Stimulated activated CD4-positive, alpha-beta T cell treated with anti-CD3 and anti-CD28 coated beads, Interleukin-4, amount 100 ng/mL, for 24 hours (primary cell): ENCODE measurements around the gene HCRTR2.
"Not testable (repeated sequence)": the region's sequence is repeated elsewhere in the genome, so short reads cannot be mapped to it uniquely, and the experiment has no call there.

Experiments used
- DNase-seq: peaks from one replicate; pipeline ENCODE4 v3.0.0-alpha.2; 2020

Gene HCRTR2

GRCh38 chr6:55220961-55221360, 46.6 kb downstream of the HCRTR2 start:
- no peak for DNase-seq

GRCh38 chr6:55227862-55228261, 53.5 kb downstream of the HCRTR2 start:
- DNase-seq: no peak

GRCh38 chr6:55239099-55239498, 64.8 kb downstream of the HCRTR2 start:
- DNase-seq: no peak

- not testable (repeated sequence) for DNase-seq
Observed at GRCh38 chr6:55240975-55241605, 66.8 kb downstream of the HCRTR2 start.

GRCh38 chr6:55250400-55250799, 76.1 kb downstream of the HCRTR2 start:
- DNase-seq: no peak

- DNase-seq: no peak
Observed at GRCh38 chr6:55255113-55255512, 80.8 kb downstream of the HCRTR2 start.

GRCh38 chr6:55260181-55260580, 85.9 kb downstream of the HCRTR2 start:
- DNase-seq: no peak

- DNase-seq: no peak
Observed at GRCh38 chr6:55265409-55266114, 91.2 kb downstream of the HCRTR2 start.

GRCh38 chr6:55266896-55267295, 92.6 kb downstream of the HCRTR2 start:
- DNase-seq: no peak

- DNase-seq: no peak
Observed at GRCh38 chr6:55276745-55277530, 102.6 kb downstream of the HCRTR2 start.

- DNase-seq: no peak
Observed at GRCh38 chr6:55277646-55278045, 103.3 kb downstream of the HCRTR2 start.

GRCh38 chr6:55281215-55281614, 106.9 kb downstream of the HCRTR2 start:
- no peak for DNase-seq

GRCh38 chr6:55282115-55282514, 107.8 kb downstream of the HCRTR2 start:
- DNase-seq: no peak

- DNase-seq: no peak
Observed at GRCh38 chr6:55286824-55287223, 112.5 kb downstream of the HCRTR2 start.

GRCh38 chr6:55290736-55291135, 116.4 kb downstream of the HCRTR2 start:
- DNase-seq: no peak

GRCh38 chr6:55293116-55293515, 118.8 kb downstream of the HCRTR2 start:
- no peak for DNase-seq

GRCh38 chr6:55297214-55297613, 122.9 kb downstream of the HCRTR2 start:
- DNase-seq: not testable (repeated sequence)

GRCh38 chr6:55299286-55299985, 125.1 kb downstream of the HCRTR2 start:
- no peak for DNase-seq

GRCh38 chr6:55304747-55305146, 130.4 kb downstream of the HCRTR2 start:
- no peak for DNase-seq

- no peak for DNase-seq
Observed at GRCh38 chr6:55319961-55320695, 145.8 kb downstream of the HCRTR2 start.

GRCh38 chr6:55320696-55321086, 146.4 kb downstream of the HCRTR2 start:
- no peak for DNase-seq

GRCh38 chr6:55327169-55327568, 152.9 kb downstream of the HCRTR2 start, which contains the start of gene GFRAL:
Gene GFRAL, plus strand, starts transcription at chr6:55327469. Its CDS starts 86 bp downstream, at chr6:55327555.
- no peak for DNase-seq
